ENCODE results near the gene CYP46A1.

CYP46A1 gene

DNA sequence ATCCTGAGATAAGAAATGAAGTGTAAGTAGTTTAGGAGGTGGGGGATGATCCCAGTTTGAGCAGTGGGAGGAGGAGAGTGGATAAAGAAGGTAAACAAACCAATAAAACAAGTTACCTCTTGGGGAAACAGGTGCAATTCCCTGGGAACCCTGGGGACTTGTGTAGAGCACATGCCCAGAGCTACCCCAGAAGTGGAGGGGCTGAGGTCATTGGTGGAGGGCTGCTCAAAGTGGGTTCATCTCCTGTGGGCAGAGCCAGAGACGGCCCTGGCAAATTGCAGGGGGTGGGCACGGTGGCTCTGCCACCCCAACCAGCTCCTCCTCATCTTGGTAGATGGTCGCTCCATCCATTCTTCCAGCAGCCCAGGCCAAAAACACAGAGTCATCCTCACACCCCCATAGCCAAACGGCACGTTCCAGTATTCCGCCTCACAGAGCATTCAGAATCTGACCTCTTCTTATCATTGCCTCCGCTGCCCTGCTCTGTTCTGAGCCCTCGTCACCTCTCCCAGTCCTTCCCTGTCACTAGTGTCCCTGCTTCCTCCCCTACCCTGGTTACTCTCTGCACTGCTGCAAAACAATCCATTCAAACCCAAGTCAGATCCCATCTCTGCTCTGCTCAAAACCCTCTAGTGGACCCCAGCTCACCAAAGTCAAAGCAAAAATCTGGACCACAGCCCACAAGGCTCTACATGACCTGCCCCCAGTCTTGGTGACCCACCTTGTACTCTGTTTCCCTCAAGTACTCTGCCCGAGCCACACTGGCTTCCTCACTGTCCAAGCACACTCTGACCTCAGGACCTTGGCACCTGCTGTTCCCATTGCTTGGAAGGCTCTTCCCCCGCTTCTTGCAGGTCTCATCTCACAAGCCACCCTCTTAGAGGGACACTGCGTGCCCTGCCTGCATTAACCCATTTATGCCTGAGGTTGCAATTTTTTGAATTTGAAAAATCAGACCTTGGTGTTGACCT is 5.5 kb downstream of the CYP46A1 start:
- DNase-seq = no peak

DNA sequence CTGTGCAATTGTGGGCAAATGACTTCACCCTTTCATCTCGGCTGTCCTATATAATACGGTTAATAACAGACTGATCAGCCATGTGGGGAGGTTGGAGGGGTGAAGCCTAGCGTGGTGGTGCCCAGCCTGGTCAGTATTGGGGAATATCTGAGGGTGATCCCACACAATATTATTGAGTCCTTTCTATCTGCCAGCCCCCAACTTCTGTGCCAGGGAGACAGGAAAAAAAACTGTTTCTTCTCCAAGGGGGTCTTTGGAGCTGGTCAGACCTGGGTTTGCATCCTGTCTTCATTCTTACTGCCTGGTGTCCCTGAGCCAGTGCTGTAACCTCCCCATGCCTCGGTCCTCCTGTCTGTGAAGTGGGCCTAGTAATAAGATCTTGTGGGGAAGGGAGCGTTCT is 6.5 kb downstream of the CYP46A1 start:
- DNase-seq = no peak

DNA sequence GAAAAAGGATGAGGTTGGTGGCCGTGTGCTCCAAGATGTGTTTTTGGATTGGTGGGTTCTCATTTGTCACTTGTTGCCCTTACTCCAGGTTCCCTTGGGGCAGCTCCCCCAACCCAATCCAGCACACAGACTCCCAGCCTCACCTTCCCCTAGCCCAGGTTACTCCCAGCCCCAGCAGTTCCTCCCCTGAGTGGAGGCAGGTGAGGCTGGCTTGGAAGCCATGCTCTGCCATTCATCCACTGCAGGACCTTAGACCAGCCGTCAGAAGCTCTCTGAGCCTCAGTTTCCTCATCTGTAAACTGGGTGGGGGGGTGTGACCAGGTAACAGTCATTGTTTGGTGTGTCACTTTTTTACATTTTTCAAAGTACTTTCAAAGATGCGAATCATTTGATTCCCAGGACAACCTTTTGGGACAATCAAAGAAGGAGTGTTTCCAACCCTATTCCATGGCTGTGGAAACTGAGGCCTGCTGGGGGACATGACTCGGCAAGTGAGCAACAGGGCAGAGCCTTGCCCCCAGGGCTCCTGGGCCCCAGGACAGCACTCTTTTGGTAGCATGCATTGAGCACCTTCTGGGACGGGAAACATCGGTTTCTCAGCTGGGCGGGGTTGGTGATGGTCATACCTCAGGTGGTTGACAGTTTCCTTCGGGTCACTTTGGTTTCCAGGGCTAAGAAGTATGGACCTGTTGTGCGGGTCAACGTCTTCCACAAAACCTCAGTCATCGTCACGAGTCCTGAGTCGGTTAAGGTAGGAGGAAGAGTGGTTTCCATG is 7.2 kb downstream of the CYP46A1 start:
- no peak for DNase-seq

DNA sequence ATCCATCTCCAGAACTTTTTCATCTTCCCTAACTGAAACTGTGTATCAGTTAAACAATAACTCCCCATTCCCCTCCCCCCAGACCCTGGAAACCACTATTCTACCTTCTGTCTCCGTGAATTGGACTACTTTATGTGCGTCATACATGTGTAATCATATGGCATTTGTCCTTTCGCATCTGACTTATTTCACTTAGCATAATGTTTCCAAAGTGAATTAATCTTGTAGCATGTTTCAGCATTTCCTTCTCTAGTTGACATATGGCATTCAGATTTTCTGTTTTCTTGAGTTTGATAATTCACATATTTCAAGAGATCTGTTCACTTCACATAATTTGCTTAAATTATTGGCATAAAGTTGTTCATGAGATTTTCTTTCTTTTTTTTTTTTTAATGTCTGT is 9.8 kb downstream of the CYP46A1 start:
- no peak for DNase-seq

DNA sequence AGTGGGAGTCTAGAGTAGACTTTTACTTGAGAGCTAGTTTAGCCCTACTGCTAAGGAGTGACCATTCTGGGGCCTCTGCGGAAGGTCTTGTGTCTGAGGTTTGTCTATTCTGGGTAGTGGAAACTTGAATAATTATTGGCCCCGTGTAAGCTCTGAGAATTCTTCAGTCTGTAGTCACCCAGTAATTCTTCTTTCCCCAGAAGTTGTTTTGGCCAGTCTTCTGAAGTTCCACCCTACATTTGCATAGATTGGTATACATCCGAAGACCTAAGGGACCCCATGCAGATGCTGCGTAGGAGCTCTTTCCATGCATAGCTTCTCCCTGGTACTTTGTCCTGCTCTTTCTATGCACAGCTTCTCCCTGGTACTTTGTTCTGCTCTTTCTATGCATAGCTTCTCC is 12.8 kb downstream of the CYP46A1 start:
- no peak for DNase-seq

DNA sequence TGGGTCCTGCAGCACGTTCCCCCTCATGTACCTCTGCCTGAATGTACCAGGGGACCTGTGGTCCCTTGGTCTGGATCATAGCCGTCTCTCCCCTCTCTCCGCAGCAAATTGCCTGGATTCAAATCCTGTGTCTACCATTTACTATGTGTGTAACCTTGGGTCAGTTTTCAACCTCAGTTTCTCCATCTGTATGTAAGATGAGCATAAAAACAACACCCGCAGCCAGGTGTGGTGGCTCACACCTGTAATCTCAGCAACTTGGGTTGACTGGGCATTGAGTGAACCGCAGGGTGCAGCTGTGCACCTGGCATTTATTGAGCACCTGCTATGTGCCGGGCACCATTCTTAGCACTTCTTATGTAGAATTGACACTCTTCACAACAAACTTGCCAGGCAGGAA is 14.1 kb downstream of the CYP46A1 start:
- no peak for DNase-seq

DNA sequence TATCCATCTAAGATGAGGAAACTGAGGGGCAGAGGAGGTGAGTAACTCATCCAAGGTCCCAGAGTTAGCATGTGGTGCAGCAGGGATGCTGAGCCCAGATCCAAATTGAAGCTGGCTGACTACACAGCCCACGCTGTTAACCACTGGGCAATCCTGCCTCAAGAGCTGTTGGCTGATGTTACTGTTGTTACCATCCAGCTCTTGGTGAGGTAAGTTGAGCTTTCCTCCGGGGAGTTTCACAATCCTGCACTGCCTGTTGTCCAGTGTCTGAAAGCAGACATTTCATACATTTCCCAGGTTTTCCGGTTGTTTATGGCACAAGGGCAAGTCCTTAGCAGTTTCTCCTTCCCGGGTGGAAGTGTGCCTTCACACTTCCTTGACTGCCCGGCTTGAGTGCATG is 14.5 kb downstream of the CYP46A1 start:
- DNase-seq = no peak

DNA sequence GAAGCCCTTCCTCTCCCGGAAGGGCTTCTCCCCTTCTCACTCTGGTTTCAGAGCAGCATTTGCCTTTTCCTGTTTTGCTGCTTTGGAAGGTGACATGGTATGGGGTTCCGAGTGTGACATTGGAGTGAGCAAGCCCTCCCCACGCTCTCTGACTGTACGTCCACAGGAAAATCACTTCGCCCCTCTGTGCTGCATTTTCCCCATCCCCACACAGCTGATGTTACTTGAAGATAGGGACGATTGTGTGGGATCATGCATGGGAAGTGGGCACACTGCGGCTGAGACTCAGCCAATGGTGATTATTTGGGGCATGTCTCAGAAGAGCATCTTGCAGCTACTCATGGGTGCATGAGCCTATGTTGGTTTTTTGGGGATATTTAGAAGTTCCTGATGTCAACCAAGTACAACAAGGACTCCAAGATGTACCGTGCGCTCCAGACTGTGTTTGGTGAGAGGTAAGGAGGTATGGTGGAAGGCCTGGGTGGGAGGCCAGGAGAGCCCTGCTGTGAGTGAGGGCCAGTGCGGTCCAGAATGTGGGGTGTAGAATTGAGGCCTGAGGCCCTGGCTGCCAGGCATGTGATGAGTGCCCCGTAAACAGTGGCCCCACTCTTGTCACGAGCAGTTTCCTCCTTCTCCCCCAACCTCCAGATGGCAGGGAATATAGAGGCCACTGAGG is 15.1 kb downstream of the CYP46A1 start:
- no peak for DNase-seq

DNA sequence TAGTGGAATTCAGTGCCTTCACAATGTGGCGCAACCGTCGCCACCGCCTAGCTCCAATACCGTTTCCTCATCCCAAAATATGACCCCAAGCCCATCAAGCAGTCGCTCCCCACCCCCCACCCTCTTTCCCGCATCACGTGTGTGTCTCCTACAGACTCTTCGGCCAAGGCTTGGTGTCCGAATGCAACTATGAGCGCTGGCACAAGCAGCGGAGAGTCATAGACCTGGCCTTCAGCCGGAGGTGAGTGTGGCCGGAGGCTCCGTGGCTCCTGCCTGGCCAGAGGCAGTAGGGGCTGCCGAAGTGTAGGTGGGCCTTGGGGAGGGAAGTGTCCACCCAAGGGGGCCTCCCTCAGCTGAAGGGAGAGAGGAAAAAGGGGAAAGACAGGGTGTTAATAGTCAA is 15.8 kb downstream of the CYP46A1 start:
- no peak for DNase-seq

DNA sequence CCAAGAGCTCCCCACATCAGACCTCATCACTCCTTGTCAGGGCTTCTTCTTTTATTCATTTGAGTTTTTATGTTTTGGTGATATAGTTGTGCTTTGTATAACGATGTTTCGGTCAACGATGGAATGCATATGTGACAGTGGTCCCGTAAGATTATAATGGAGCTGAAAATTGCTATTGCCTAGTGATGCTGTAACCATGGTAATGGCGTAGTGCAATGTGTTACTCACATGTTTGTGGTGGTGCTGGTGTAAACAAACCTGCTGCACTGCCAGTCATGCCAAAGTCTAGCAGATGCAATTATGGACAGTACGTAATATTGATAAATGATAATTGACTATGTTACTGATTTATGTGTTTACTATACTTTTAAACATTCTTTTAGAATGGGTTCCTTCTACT is 16.3 kb downstream of the CYP46A1 start:
- DNase-seq = no peak

DNA sequence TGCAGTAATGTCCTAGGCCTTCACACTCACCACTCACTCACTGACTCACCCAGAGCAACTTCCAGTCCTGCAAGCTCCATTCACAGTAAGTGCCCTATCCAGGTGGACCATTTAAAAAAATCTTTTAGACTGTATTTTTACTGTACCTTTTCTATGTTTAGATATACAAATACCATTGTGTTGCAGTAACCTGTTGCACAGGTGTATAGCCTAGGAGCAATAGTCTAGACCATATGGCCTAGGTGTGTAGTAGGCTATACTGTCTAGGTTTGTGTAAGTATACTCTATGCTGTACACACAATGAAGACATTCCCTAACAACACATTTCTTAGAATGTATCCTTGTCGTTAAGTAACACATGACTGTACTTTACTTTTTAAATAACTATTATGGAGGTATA is 17.2 kb downstream of the CYP46A1 start:
- DNase-seq = no peak

DNA sequence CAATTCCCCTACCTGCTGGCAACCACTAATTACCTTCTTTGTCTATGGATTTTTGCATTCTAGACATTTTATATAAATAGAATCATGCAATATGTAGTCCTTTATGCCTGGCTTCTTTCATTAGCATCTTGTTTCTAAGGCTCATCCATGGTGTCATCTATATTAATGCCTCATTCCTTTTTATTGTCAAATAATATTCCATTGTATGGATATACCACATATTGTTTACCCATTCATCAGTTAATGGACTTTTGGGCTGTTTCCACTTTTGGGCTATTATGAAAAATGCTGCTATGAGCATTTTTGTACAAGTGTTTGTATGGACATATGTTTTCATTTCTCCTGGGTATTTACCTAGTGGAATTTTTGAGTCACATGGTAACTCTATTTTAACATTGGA is 18.0 kb downstream of the CYP46A1 start:
- DNase-seq = no peak

DNA sequence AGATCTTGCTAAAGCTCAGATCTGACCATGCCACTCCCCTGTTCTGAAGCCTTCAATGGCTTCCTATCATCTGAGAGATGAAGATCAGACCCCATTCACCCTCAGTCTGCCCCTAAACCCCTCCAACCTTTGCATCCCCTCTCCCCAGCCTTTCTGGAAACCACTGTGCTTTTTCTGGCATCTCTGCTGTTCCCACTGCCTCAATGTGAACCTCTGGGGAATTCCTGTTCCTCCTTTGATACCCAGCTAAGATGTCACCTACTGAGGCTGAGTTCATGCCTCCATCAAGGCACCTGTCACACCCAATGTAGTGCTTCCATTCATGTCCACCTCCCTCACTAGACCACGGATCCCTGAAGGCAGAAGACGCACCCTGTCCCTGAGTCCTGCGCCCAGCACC is 19.3 kb downstream of the CYP46A1 start:
- no peak for DNase-seq

DNA sequence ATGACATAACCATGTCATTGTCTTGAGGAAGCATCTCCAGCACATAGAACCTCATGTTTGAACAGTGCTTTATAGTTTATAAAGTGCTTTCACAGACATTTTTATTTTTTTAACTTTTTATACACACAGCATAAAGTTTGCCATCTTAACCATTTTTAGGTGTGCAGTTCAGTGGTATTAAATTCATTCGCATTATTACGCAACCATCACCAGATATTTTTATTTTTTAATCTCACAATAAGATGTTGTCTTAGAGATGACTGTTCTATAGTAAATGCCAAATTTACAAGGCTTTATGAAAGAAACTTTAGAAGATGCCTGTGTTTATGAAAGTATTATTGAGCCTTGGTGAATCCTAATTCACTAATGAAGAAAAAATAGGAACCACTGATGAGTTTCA is 19.9 kb downstream of the CYP46A1 start:
- DNase-seq = no peak

DNA sequence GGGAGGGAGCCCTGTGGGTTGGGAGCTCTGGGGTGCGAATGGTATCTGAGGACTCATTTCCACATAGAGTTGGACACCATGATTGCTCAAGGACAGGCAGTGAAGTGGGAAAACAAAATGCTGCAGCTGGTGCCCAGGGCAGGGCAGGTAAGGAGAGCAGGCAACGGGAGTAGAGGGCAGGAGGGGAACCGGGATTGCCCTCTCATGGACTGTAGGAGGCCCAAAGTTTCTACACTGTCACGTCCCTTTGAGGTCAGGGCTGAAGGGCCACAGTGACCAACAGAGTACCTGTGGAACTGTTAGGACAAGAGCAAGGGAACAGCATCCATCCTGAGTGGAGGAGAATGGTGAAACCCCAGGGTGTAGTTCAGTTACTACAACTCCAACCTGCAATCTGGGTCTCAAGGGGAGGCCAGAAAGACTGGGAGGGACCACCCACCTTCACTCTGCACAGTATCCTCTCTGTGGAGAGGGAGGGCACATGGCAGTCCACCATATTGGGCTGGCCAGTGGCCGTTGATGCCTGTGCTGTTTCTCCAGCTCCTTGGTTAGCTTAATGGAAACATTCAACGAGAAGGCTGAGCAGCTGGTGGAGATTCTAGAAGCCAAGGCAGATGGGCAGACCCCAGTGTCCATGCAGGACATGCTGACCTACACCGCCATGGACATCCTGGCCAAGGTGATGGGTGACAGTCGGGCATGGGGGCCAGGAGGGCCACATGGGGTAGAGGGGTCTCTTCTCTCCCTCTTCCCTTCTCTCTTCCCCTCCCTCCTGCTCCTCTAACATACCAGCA is 22.2 kb downstream of the CYP46A1 start:
- no peak for DNase-seq

DNA sequence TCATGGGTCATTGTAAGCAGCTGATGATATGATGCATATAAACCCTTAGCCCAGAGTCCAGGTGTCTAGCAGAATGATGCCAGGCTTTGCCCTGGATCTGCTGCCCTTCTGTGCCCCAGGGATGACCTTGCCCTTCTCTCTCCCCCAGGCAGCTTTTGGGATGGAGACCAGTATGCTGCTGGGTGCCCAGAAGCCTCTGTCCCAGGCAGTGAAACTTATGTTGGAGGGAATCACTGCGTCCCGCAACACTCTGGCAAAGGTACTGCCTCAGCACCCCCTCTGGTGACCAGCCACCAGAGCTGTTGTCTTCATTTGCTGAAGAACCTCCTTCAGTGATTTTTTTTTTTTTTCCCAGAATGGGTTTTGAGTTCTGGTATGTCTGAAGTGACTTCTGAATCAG is 23.3 kb downstream of the CYP46A1 start:
- DNase-seq = no peak

DNA sequence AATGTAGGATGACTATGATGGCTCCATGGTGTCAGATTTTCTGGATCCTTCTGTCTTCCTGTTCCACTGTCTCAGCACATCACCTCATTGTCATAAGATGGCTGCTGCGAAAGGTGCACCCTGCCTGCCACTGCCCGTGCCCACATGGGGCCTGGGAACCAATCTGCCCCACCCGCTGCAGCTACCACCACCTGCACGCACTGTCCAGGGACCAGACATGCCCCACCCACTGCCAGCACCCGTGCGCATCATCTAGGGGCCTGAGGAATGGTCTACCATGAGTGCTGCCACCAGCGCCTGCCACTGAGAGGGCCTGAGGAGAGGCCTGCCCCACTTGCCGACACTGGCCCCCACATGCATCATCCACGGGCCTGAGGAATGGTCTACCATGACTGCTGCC is 23.8 kb downstream of the CYP46A1 start:
- no peak for DNase-seq

DNA sequence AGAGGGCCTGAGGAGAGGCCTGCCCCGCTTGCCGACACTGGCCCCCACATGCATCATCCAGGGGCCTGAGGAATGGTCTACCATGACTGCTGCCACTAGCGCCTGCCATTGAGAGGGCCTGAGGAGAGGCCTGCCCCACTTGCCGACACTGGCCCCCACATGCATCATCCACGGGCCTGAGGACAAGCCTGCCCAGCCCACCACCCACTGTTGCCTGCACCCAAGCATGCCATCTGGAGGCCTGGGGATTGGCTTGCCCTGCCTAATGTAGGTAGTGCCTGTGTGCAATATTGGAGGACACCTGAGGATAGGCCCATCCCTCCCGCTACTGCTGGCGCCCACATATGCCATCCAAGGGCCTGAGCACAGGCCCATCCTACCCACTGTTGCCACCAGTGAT is 24.4 kb downstream of the CYP46A1 start:
- no peak for DNase-seq

DNA sequence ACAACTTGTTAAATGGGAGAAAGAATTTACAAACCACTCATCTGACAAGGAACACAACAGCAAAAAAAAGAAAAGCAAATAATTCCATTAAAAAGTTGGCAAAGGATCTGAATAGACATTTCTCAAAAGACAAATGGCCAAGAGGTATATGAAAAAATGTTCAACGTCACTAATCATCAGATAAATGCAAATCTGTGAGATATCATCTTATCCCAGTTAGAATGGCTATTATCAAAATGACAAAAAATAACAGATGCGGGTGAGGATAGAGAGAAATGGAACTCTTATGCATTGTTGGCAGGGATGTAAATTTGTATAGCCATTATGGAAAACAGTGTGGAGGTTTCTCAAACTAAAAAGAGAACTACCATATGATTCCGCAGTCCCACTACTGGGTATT is 29.9 kb downstream of the CYP46A1 start:
- DNase-seq = no peak

DNA sequence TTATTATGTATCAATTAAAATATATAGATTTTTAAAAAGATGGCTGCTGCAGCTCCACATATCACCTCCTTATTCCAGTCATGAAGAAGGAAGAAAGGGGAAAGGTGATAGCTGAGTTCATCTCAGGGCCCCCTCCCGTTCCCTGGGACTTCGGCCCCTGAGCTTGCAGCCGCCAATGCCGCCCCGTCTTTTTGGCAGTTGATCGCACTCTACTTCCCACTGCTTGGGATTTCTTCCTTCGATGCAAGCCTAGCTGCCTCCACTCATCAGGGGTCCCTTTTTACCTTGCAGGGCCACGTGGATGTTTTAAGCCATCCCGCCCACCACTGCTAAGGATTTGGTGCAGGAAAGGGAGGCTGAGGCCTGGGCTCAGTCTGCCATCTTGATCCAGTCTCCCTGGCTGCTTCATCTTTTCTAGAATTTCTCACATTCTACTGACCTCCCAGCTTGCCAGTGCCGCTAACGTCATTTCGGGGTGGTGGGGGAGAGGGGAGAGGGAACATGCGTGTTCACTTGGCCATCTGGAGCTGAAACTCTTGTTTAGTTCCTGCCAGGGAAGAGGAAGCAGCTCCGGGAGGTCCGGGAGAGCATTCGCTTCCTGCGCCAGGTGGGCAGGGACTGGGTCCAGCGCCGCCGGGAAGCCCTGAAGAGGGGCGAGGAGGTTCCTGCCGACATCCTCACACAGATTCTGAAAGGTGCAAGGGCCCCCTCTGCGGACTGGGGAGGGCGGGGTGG is 31.3 kb downstream of the CYP46A1 start:
- DNase-seq = no peak

DNA sequence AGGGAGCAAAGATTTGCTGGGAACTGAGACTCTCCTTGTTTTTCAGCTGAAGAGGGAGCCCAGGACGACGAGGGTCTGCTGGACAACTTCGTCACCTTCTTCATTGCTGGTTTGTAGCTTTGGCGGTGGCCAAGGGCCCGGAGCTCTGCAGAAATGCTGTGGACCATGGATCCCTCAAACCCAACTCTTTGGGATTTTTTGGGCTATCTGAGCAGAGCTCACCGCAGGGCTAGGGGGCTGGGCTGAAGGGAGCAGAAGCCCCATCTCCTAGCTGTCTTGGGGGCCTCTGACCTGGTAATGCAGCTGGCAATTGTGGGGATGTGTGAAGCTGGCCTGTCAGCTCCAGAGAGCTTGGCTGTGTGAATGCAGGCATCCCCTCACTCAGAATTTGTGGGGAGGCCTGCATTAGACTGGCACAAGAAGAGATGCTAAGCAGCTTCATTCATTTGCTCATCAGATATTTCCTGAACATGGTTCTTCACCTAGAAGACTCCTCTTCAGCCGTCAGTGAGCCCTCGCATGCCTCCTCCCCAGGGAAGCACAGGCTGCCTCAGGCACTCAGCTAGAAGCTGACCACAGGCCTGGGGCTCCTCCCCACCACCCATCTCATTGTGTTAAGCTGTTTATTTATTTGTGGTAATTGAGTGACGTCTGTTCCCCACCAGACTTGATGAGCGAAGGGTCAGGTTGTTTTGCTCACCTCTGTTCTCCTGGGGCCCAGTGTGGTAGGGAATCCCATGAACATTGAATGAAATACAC is 32.2 kb downstream of the CYP46A1 start:
- no peak for DNase-seq
